Ovary (tissue), 3 donors: Measurements from ENCODE around the gene NFS1.

ENCODE experiments used
- CTCF ChIP-seq, 3 donors: fragments of 450-650 bp in 2 of 3; fragments of 200-600 bp in 1 of 3; IDR thresholded peaks; one replicate each; pipeline versions ENCODE4 v1.5.1 to v1.8.0; 2016 to 2022; ENCODE audit warnings: antibody characterized with exemption in 3 of 3, mild to moderate bottlenecking in 1 of 3
- EP300 ChIP-seq: sonication (generic); formaldehyde crosslinking; IDR thresholded peaks from one replicate; pipeline ENCODE4 v1.6.1; 2017; ENCODE audit warnings: antibody characterized with exemption
- POLR2A ChIP-seq: fragments of 450-650 bp; IDR thresholded peaks from one replicate; pipeline ENCODE4 v1.6.1; 2017; ENCODE audit warnings: antibody characterized with exemption, mild to moderate bottlenecking, moderate library complexity
- donor health status: DM: no; HTN: no; CAD: no.

DNA sequence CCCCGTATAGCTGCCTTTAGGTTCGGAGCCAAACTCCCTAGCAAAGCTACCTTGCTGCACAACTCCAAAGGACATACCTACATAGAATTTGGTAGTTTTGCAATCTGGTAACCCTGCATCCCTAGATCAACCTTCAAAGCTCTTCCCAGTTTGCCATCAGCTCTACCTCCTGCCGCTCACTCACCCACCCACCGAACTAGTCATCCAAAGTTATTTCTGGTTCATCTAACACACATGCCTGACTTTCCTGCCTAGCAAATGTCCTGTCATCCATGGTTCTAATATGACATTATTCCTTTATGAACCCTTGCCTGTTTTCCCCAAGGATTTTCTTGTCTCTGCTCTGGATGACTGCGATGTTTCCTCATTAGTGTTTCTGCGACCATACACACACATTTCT lies 61.9 kb downstream of the NFS1 start:
- TF ChIP-seq CTCF (IDR thresholded peaks at IDR 0.05) (no peak), POLR2A (no peak), EP300 (no peak)
